Muscle of leg (tissue), 11 donors: ENCODE data around the gene KXD1. TPM values are rescaled to one million over a fixed set of nuclear protein-coding genes. Genes with fewer than 3 reads are reported as not detected.

Experiments
- DNase-seq: peaks from one replicate; pipeline ENCODE4 v3.0.0; 2013
- H3K27ac ChIP-seq: one replicate; pipeline ENCODE4 v1.5.1; 2013; ENCODE audit warnings: mild to moderate bottlenecking, low read length, control low read depth
- H3K27me3 ChIP-seq: one replicate; pipeline ENCODE4 v1.6.1; 2013; ENCODE audit warnings: low read length; ENCODE audit not compliant: control insufficient read depth, insufficient read depth
- H3K36me3 ChIP-seq: one replicate; pipeline ENCODE4 v1.6.1; 2013; ENCODE audit warnings: low read length; ENCODE audit not compliant: control insufficient read depth, insufficient read depth
- H3K4me1 ChIP-seq: one replicate; pipeline ENCODE4 v1.6.1; 2013; ENCODE audit warnings: low read length; ENCODE audit not compliant: control insufficient read depth, insufficient read depth
- H3K4me3 ChIP-seq: one replicate; pipeline ENCODE4 v1.5.1; 2013; ENCODE audit warnings: low read length, control low read depth
- H3K9me3 ChIP-seq: replicated peaks from 2 replicates; pipeline ENCODE4 v1.6.1; 2013; ENCODE audit warnings: low read depth, low read length; ENCODE audit not compliant: control insufficient read depth
- WGBS: methylation state at CpG from one replicate; pipeline ENCODE4 v1.1.5; 2013; ENCODE audit warnings: missing lambda C conversion rate; ENCODE audit not compliant: insufficient coverage; 5-methylcytosine and 5-hydroxymethylcytosine counted together
- polyA plus RNA-seq, 8 donors: library from polyadenylated mRNA; unstranded; fragments of 120-200 nt; gene quantifications; one replicate each; pipeline versions ENCODE4 v1.2.1 to v1.2.3, GENCODE V29; 2013; ENCODE audit warnings: inconsistent platforms in 1 of 8, low replicate concordance in 1 of 8; ENCODE audit not compliant: insufficient read length in 8 of 8, insufficient read depth in 1 of 8
- total RNA-seq: library from RNA; stranded (reverse); fragments of 120-200 nt; gene quantifications from one replicate; pipeline ENCODE4 v1.2.4, GENCODE V29; 2013

The KXD1 gene
- total and polyA plus RNA-seq, 9 donors, result 47.1 to 82.3 (median 74.6) TPM

GRCh38 chr19:18574691-18575291 is 17.1 kb downstream of the KXD1 start:
- no peak overlapping the region for H3K27ac ChIP-seq
- peaks cover 51% of the 10 kb centered on the region for H3K36me3 ChIP-seq
- no peak overlapping the region for H3K4me3 ChIP-seq
- DNase-seq, result no peak
- peaks cover 17% of the 10 kb centered on the region for H3K4me1 ChIP-seq
- 97% methylated on average over 14 of the region's 18 CpGs for WGBS
- H3K27me3 ChIP-seq, result no peaks in the 10 kb centered on the region
- no peaks in the 10 kb centered on the region for H3K9me3 ChIP-seq

- WGBS, result no CpG with 5 or more reads among the region's 8 CpGs
- Histone ChIP-seq H3K27ac (no peak overlapping the region), H3K36me3 (peaks cover 51% of the 10 kb centered on the region), H3K9me3 (no peaks in the 10 kb centered on the region), H3K4me1 (peaks cover 13% of the 10 kb centered on the region), H3K4me3 (no peak overlapping the region), H3K27me3 (no peaks in the 10 kb centered on the region)
- DNase-seq, result no peak
These were observed 18.7 kb downstream of the KXD1 start for GRCh38 chr19:18576383-18576782.

- Histone ChIP-seq H3K9me3 (no peaks in the 10 kb centered on the region), H3K27ac (no peak overlapping the region), H3K27me3 (no peaks in the 10 kb centered on the region), H3K4me3 (no peak overlapping the region), H3K36me3 (peaks cover 51% of the 10 kb centered on the region), H3K4me1 (peaks cover 10% of the 10 kb centered on the region)
- no peak for DNase-seq
- 78% methylated on average over 15 of the region's 21 CpGs for WGBS
These were observed 19.8 kb downstream of the KXD1 start for GRCh38 chr19:18577365-18577914.

DNA sequence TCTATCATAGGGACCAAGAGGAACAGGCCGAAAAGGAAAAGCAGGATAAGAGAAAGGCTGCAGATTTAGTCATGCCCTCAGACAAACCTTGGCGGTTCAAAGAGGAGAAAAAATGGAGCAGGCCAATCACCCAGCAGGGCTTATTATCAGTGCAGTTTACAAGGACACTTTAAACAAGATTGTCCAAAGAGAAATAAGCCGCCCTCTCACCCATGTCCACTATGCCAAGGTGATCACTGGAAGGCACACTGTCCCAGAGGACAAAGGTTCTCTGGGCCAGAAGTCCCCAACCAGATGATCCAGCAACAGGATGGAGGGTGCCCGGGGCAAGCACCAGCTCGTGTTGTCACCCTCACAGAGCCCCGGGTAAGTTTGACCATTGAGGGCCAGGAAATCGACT is 22.6 kb downstream of the KXD1 start:
- no peaks in the 10 kb centered on the region for H3K9me3 ChIP-seq
- no peaks in the 10 kb centered on the region for H3K27me3 ChIP-seq
- no peaks in the 10 kb centered on the region for H3K4me1 ChIP-seq
- no peak overlapping the region for H3K27ac ChIP-seq
- no peak for DNase-seq
- H3K36me3 ChIP-seq, result peaks cover 28% of the 10 kb centered on the region
- no peak overlapping the region for H3K4me3 ChIP-seq
- 76% methylated on average over 5 of the region's 7 CpGs for WGBS

DNA sequence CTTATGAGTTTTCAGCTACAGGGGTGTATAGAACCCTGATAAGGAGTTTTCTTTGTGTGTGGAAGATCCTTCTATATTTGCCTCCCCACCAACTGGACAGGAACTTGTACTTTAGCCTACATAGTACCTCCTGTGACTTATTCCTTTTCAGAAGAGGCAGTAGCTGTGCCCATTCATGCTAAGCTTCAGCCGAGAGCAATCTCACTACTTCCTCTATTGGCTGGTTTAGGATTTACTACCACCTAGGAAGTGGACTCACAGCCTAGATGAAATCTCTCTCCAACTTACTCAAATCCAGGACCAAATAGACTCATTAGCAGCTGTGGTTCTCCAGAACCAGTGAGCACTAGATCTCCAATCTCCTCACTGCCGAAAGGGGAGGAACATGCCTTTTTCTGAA is 28.6 kb downstream of the KXD1 start:
- Histone ChIP-seq H3K27ac (no peak overlapping the region), H3K27me3 (no peaks in the 10 kb centered on the region), H3K4me1 (peaks cover 28% of the 10 kb centered on the region), H3K9me3 (no peaks in the 10 kb centered on the region), H3K4me3 (no peak overlapping the region), H3K36me3 (peaks cover 5% of the 10 kb centered on the region)
- WGBS, result 0% methylated on average over 1 of the region's 2 CpGs
- DNase-seq, result no peak

GRCh38 chr19:18587561-18587960 is 29.9 kb downstream of the KXD1 start:
- no peak for DNase-seq
- 87% methylated on average over 7 of the region's 12 CpGs for WGBS
- H3K4me1 ChIP-seq, result peaks cover 34% of the 10 kb centered on the region
- H3K4me3 ChIP-seq, result no peak overlapping the region
- no peak overlapping the region for H3K27ac ChIP-seq
- H3K9me3 ChIP-seq, result no peaks in the 10 kb centered on the region
- H3K27me3 ChIP-seq, result no peaks in the 10 kb centered on the region
- peaks cover 13% of the 10 kb centered on the region for H3K36me3 ChIP-seq

- no peaks in the 10 kb centered on the region for H3K9me3 ChIP-seq
- H3K4me1 ChIP-seq, result peaks cover 34% of the 10 kb centered on the region
- H3K27ac ChIP-seq, result peak overlapping the region; percentile 94
- WGBS, result 10% methylated on average over 3 of the region's 16 CpGs
- no peaks in the 10 kb centered on the region for H3K27me3 ChIP-seq
- peak overlapping the region; percentile 75 for H3K4me3 ChIP-seq
- DNase-seq, result no peak
- peaks cover 13% of the 10 kb centered on the region for H3K36me3 ChIP-seq
These were observed 30.4 kb downstream of the KXD1 start for GRCh38 chr19:18587962-18588610.

GRCh38 chr19:18588611-18589379 is 31.1 kb downstream of the KXD1 start, which contains the start of gene REX1BD:
Gene REX1BD, plus strand, starts transcription at chr19:18588798. Its CDS starts 4 bp downstream, at chr19:18588802.
- H3K36me3 ChIP-seq, result peaks cover 13% of the 10 kb centered on the region
- H3K4me3 ChIP-seq, result peak within 1 kb of the TSS; percentile 75
- peaks cover 2% of the 10 kb centered on the region for H3K27me3 ChIP-seq
- no peaks in the 10 kb centered on the region for H3K9me3 ChIP-seq
- DNase-seq, result peak; percentile 94
- peak within 1 kb of the TSS; percentile 94 for H3K27ac ChIP-seq
- under 1% methylated on average over 69 of the region's 72 CpGs for WGBS
- H3K4me1 ChIP-seq, result peaks cover 34% of the 10 kb centered on the region

GRCh38 chr19:18589380-18590272 is 32.0 kb downstream of the KXD1 start:
- peak overlapping the region; percentile 94 for H3K27ac ChIP-seq
- peaks cover 13% of the 10 kb centered on the region for H3K36me3 ChIP-seq
- H3K4me1 ChIP-seq, result peaks cover 41% of the 10 kb centered on the region
- peak; percentile 92 for DNase-seq
- no peaks in the 10 kb centered on the region for H3K9me3 ChIP-seq
- WGBS, result 1% methylated on average over 42 of the region's 52 CpGs
- H3K4me3 ChIP-seq, result peak overlapping the region; percentile 75
- H3K27me3 ChIP-seq, result peaks cover 2% of the 10 kb centered on the region
